Stomach (tissue), 9 donors: Measurements from ENCODE around the gene PFDN6. TPM values are rescaled to one million over a fixed set of nuclear protein-coding genes. Genes with fewer than 3 reads are reported as not detected.

Source experiments
- DNase-seq, 2 donors: peaks; one replicate each; pipeline versions ENCODE4 v3.0.0 to v3.0.0-alpha.2; 2013 to 2019
- H3K27ac ChIP-seq, 5 donors: fragments of 200-600 bp in 4 of 5; sonication (generic) in 4 of 5; one replicate each; pipeline ENCODE4 v1.5.1; 2013 to 2019; ENCODE audit warnings: mild to moderate bottlenecking in 1 of 5, moderate library complexity in 1 of 5
- H3K27me3 ChIP-seq, 3 donors: fragments of 200-600 bp; sonication (generic); one replicate each; pipeline ENCODE4 v1.5.1; 2017 to 2019; ENCODE audit warnings: mixed run types in 1 of 3
- H3K36me3 ChIP-seq, 4 donors: fragments of 200-600 bp; sonication (generic); 1 replicate in 3 of 4; 2 replicates in 1 of 4; pipeline ENCODE4 v1.5.1; 2016 to 2019
- H3K4me1 ChIP-seq, 4 donors: fragments of 200-600 bp; sonication (generic); one replicate each; pipeline ENCODE4 v1.5.1; 2016 to 2019
- H3K4me3 ChIP-seq, 4 donors: fragments of 200-600 bp; sonication (generic) in 3 of 4; one replicate each; pipeline ENCODE4 v1.5.1; 2016 to 2019; ENCODE audit warnings: mild to moderate bottlenecking in 1 of 4
- H3K9me3 ChIP-seq, 4 donors: fragments of 200-600 bp; sonication (generic); one replicate each; pipeline ENCODE4 v1.5.1; 2016 to 2019
- EP300 ChIP-seq: sonication (generic); formaldehyde crosslinking; IDR thresholded peaks from one replicate; pipeline ENCODE4 v1.6.1; 2017; ENCODE audit warnings: antibody characterized with exemption
- POLR2A ChIP-seq, 4 donors: fragments of 450-650 bp; IDR thresholded peaks; one replicate each; pipeline ENCODE4 v1.6.1; 2016; ENCODE audit warnings: antibody characterized with exemption in 4 of 4, control low read depth in 2 of 4, mild to moderate bottlenecking in 1 of 4, moderate library complexity in 1 of 4
- POLR2AphosphoS5 ChIP-seq, 3 donors: sonication (generic); formaldehyde crosslinking; IDR thresholded peaks; one replicate each; pipeline ENCODE4 v1.6.1; 2016; ENCODE audit warnings: antibody characterized with exemption in 3 of 3
- WGBS, 5 donors: extraction: QIAGEN DNeasy Blood & Tissue Kit in 3 of 5; methylation state at CpG; one replicate each; pipeline versions ENCODE4 v1.1.5 to v1.1.7; 2013 to 2018; 5-methylcytosine and 5-hydroxymethylcytosine counted together
- intact Hi-C: fragments of 100-400 bp; cut with DNase I; formaldehyde crosslinking; loops from one replicate; pipeline ENCODE4 v1.15.1; 2023; ENCODE audit warnings: low total_unique reads
- polyA plus RNA-seq, 3 donors: library from polyadenylated mRNA; stranded (reverse); fragments of 200-250 nt; gene quantifications; one replicate each; pipeline ENCODE4 v1.2.3, GENCODE V29; 2013
- total RNA-seq, 5 donors: library from RNA; depleted of rRNA; stranded (reverse); fragments of >200 nt; gene quantifications; one replicate each; pipeline versions ENCODE4 v1.1.0 to v1.2.3, GENCODE V29; 2014 to 2016
- TF ChIP-seq, protein P1 (sequence below), 7 experiments: fragments of 450-650 bp in 4 of 7; fragments of 200-600 bp in 3 of 7; sonication (generic) in 3 of 7; IDR thresholded peaks; one replicate each; pipeline ENCODE4 v1.5.1; 2016 to 2019; ENCODE audit warnings: antibody characterized with exemption in 7 of 7, control low read depth in 2 of 7, mild to moderate bottlenecking in 1 of 7
- donor health status: healthy with polysubstance abuse.
- donor health status: Bipolar disorder and iron deficiency.
- donor health status: healthy.

The PFDN6 gene
- total and polyA plus RNA-seq, 8 donors = 9.7 to 265 (median 32.9) TPM; not detected in 1

- H3K4me3 ChIP-seq = peak within 1 kb of the TSS; percentile 63 to 77 (median 70)
- H3K27me3 ChIP-seq = no peaks in the 10 kb centered on the region
- no peaks in the 10 kb centered on the region for H3K9me3 ChIP-seq
- peaks cover 58 to 65% (median 64%) of the 10 kb centered on the region in 4 donors for H3K36me3 ChIP-seq
- intact Hi-C loops = no loop called here
- TF ChIP-seq EP300 (no peak), POLR2A (IDR thresholded peaks at IDR 0.05) (peak in 2 of 4 donors; percentile 75 to 93), POLR2AphosphoS5 (IDR thresholded peaks at IDR 0.05) (peak; percentile 98 to 100 (median 99))
- TF ChIP-seq, protein P1, sequence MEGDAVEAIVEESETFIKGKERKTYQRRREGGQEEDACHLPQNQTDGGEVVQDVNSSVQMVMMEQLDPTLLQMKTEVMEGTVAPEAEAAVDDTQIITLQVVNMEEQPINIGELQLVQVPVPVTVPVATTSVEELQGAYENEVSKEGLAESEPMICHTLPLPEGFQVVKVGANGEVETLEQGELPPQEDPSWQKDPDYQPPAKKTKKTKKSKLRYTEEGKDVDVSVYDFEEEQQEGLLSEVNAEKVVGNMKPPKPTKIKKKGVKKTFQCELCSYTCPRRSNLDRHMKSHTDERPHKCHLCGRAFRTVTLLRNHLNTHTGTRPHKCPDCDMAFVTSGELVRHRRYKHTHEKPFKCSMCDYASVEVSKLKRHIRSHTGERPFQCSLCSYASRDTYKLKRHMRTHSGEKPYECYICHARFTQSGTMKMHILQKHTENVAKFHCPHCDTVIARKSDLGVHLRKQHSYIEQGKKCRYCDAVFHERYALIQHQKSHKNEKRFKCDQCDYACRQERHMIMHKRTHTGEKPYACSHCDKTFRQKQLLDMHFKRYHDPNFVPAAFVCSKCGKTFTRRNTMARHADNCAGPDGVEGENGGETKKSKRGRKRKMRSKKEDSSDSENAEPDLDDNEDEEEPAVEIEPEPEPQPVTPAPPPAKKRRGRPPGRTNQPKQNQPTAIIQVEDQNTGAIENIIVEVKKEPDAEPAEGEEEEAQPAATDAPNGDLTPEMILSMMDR (IDR thresholded peaks at IDR 0.05) = no peak
- H3K4me1 ChIP-seq = peaks cover 43 to 67% (median 62%) of the 10 kb centered on the region in 4 donors
- peak; percentile 95 to 99 for DNase-seq
- peak within 1 kb of the TSS; percentile 91 to 96 (median 93) for H3K27ac ChIP-seq
- WGBS, 5 donors = 0 to 1% (median 0%) methylated on average over 40 to 48 of the region's 48 CpGs
Measured at GRCh38 chr6:33271468-33272274, 17.7 kb upstream of the PFDN6 start, which contains the start of the genes RPS18 and VPS52. RPS18 (plus strand) TSS chr6:33272075; CDS start chr6:33272120, 45 bp downstream. VPS52 (minus strand) TSS chr6:33271876; CDS start chr6:33271675, 201 bp downstream.

GRCh38 chr6:33272275-33273128 lies 16.9 kb upstream of the PFDN6 start:
- TF ChIP-seq, protein P1 (IDR thresholded peaks at IDR 0.05) = no peak
- TF ChIP-seq POLR2AphosphoS5 (IDR thresholded peaks at IDR 0.05) = no peak
- no peak for TF ChIP-seq POLR2A (IDR thresholded peaks at IDR 0.05)
- TF ChIP-seq EP300 = no peak
- 4 to 12% (median 7%) methylated on average over 22 of the region's 22 CpGs for WGBS, 5 donors
- peaks cover 45 to 70% (median 67%) of the 10 kb centered on the region in 4 donors for H3K4me1 ChIP-seq
- peak overlapping the region; percentile 78 to 96 (median 93) for H3K27ac ChIP-seq
- peaks cover 49 to 57% (median 56%) of the 10 kb centered on the region in 4 donors for H3K36me3 ChIP-seq
- H3K9me3 ChIP-seq = no peaks in the 10 kb centered on the region
- peak overlapping the region; percentile 63 to 77 (median 70) for H3K4me3 ChIP-seq
- no peaks in the 10 kb centered on the region for H3K27me3 ChIP-seq
- peak in 1 of 2 donors; percentile 4 for DNase-seq
- intact Hi-C loops = no loop called here

- no peaks in the 10 kb centered on the region for H3K9me3 ChIP-seq
- peak in 1 of 2 donors; percentile 4 for DNase-seq
- H3K27me3 ChIP-seq = no peaks in the 10 kb centered on the region
- 30 to 41% (median 37%) methylated on average over 11 of the region's 11 CpGs for WGBS, 5 donors
- intact Hi-C loops = no loop called here
- peak overlapping the region in 4 of 5 donors; percentile 92 to 96 (median 94) for H3K27ac ChIP-seq
- H3K4me1 ChIP-seq = peaks cover 53 to 78% (median 75%) of the 10 kb centered on the region in 4 donors
- TF ChIP-seq, protein P1 (IDR thresholded peaks at IDR 0.05) = no peak
- TF ChIP-seq EP300 (no peak), POLR2AphosphoS5 (IDR thresholded peaks at IDR 0.05) (no peak), POLR2A (IDR thresholded peaks at IDR 0.05) (no peak)
- peaks cover 41 to 51% (median 48%) of the 10 kb centered on the region in 4 donors for H3K36me3 ChIP-seq
- H3K4me3 ChIP-seq = peak overlapping the region; percentile 63 to 77 (median 70)
Measured at GRCh38 chr6:33273129-33273923, 16.1 kb upstream of the PFDN6 start.
